H1 (cell line): ENCODE measurements around the gene DHDH. TPM values are rescaled to one million over a fixed set of nuclear protein-coding genes. Genes with fewer than 3 reads are reported as not detected.

Experiments used
- CTCF ChIA-PET: fragments of 300-600 bp; sonication (Branson Sonifier 250); formaldehyde crosslinking; loops from one replicate; lab custom pipeline; 2021; ENCODE audit not compliant: partially characterized antibody; lab: Charles Lee
- POLR2A ChIA-PET: fragments of 300-600 bp; sonication (Branson Sonifier 250); formaldehyde crosslinking; loops from one replicate; lab custom pipeline; 2021; ENCODE audit warnings: inconsistent platforms; ENCODE audit not compliant: partially characterized antibody; lab: Charles Lee
- DNase-seq, 2 experiments: peaks; one replicate each; pipeline versions ENCODE4 v3.0.0 to v3.0.0-alpha.2; 2010 to 2022; ENCODE audit warnings: low spot score in 2 of 2, low read depth in 1 of 2, mixed read lengths in 1 of 2
- FAIRE-seq: peaks from 2 replicates; lab custom pipeline; 2011; peaks lifted over from hg19 to GRCh38; lab: Jason Lieb, UNC
- H2AFZ ChIP-seq: 2 replicates; pipeline ENCODE4 v1.8.1; 2012; ENCODE audit warnings: low read length, inconsistent platforms
- H2AK5ac ChIP-seq: 2 replicates; pipeline ENCODE4 v1.6.1; 2013; ENCODE audit warnings: low read depth, low read length
- H2BK120ac ChIP-seq: replicated peaks from 2 replicates; pipeline ENCODE3; 2013; ENCODE audit warnings: low read depth, low read length, inconsistent platforms
- H2BK12ac ChIP-seq: 2 replicates; pipeline ENCODE4 v1.6.1; 2013; ENCODE audit warnings: low read depth, low read length
- H2BK15ac ChIP-seq: 2 replicates; pipeline ENCODE4 v1.6.1; 2013; ENCODE audit warnings: low read length
- H2BK20ac ChIP-seq: 2 replicates; pipeline ENCODE4 v1.6.1; 2013; ENCODE audit warnings: low read length
- H2BK5ac ChIP-seq: 2 replicates; pipeline ENCODE4 v1.6.1; 2013; ENCODE audit warnings: low read depth, low read length
- H3K14ac ChIP-seq: 2 replicates; pipeline ENCODE4 v1.6.1; 2013; ENCODE audit warnings: inconsistent platforms; ENCODE audit not compliant: insufficient read length
- H3K18ac ChIP-seq: 2 replicates; pipeline ENCODE4 v1.6.1; 2013; ENCODE audit warnings: low read length; ENCODE audit errors: extremely low read depth
- H3K23ac ChIP-seq: 2 replicates; pipeline ENCODE4 v1.6.1; 2013; ENCODE audit warnings: inconsistent platforms; ENCODE audit not compliant: insufficient read length
- H3K23me2 ChIP-seq: 2 replicates; pipeline ENCODE4 v1.6.1; 2013; ENCODE audit warnings: low read depth, low read length
- H3K27ac ChIP-seq: 2 replicates; pipeline ENCODE4 v1.6.1; 2011; ENCODE audit warnings: low read depth, low read length, inconsistent platforms
- H3K27me3 ChIP-seq, 4 experiments: replicated peaks in 1 of 4; 1 replicate in 1 of 4; 2 replicates in 3 of 4; pipeline versions ENCODE4 v1.6.1 to v1.8.1; 2011 to 2013; ENCODE audit warnings: low read length in 3 of 4, mild to moderate bottlenecking in 3 of 4, inconsistent platforms in 2 of 4, mixed read lengths in 2 of 4, moderate library complexity in 1 of 4; ENCODE audit not compliant: control insufficient read depth in 3 of 4, insufficient read depth in 3 of 4; ENCODE audit errors: extremely low read depth in 1 of 4
- H3K36me3 ChIP-seq, 4 experiments: 2 replicates each; pipeline versions ENCODE4 v1.6.1 to v1.8.1; 2011 to 2013; ENCODE audit warnings: mild to moderate bottlenecking in 4 of 4, low read length in 3 of 4, moderate library complexity in 2 of 4, control low read depth in 1 of 4, inconsistent platforms in 1 of 4; ENCODE audit not compliant: insufficient read depth in 4 of 4, control insufficient read depth in 2 of 4
- H3K4ac ChIP-seq: replicated peaks from 2 replicates; pipeline ENCODE3; 2013; ENCODE audit warnings: low read length, low read depth, mixed read lengths, inconsistent platforms; ENCODE audit not compliant: insufficient read length
- H3K4me1 ChIP-seq, 4 experiments: replicated peaks in 1 of 4; 1 replicate in 1 of 4; 2 replicates in 3 of 4; pipeline versions ENCODE4 v1.6.1 to v1.8.1; 2011 to 2013; ENCODE audit warnings: low read length in 3 of 4, inconsistent platforms in 2 of 4, mixed read lengths in 1 of 4; ENCODE audit not compliant: insufficient read depth in 4 of 4, control insufficient read depth in 3 of 4
- H3K4me2 ChIP-seq, 2 experiments: 2 replicates each; pipeline versions ENCODE4 v1.6.1 to v1.8.1; 2011 to 2013; ENCODE audit warnings: low read depth in 2 of 2, low read length in 2 of 2, control low read depth in 1 of 2, inconsistent platforms in 1 of 2, mild to moderate bottlenecking in 1 of 2; ENCODE audit not compliant: insufficient read depth in 1 of 2
- H3K4me3 ChIP-seq, 4 experiments: fragments of 200-600, 300-600 bp in 1 of 4; sonication (generic), shearing (Covaris generic), sonication (Bioruptor Twin) in 1 of 4; 2 replicates each; pipeline versions ENCODE4 v1.5.1 to v1.8.1; 2011 to 2016; ENCODE audit warnings: low read length in 4 of 4, low read depth in 3 of 4, control low read depth in 2 of 4, inconsistent platforms in 2 of 4, mild to moderate bottlenecking in 2 of 4, mixed read lengths in 1 of 4, moderate library complexity in 1 of 4; ENCODE audit not compliant: insufficient read depth in 2 of 4; ENCODE audit errors: extremely low read depth in 1 of 4
- H3K56ac ChIP-seq: replicated peaks from 2 replicates; pipeline ENCODE3; 2013; ENCODE audit warnings: low read depth, mild to moderate bottlenecking, mixed read lengths, low read length, inconsistent platforms; ENCODE audit not compliant: insufficient read length
- H3K79me1 ChIP-seq: 2 replicates; pipeline ENCODE4 v1.6.1; 2013; ENCODE audit warnings: low read depth, low read length, control low read depth
- H3K79me2 ChIP-seq, 2 experiments: 2 replicates each; pipeline versions ENCODE4 v1.6.1 to v1.8.1; 2012 to 2013; ENCODE audit warnings: low read length in 2 of 2, mild to moderate bottlenecking in 2 of 2, inconsistent platforms in 1 of 2; ENCODE audit not compliant: insufficient read depth in 2 of 2, control insufficient read depth in 1 of 2
- H3K9ac ChIP-seq, 4 experiments: replicated peaks in 1 of 4; 1 replicate in 1 of 4; 2 replicates in 3 of 4; pipeline versions ENCODE4 v1.6.1 to v1.8.1; 2011 to 2013; ENCODE audit warnings: low read depth in 3 of 4, low read length in 3 of 4, control low read depth in 2 of 4, mild to moderate bottlenecking in 2 of 4, moderate library complexity in 2 of 4, inconsistent platforms in 1 of 4; ENCODE audit errors: extremely low read depth in 1 of 4
- H3K9me3 ChIP-seq, 2 experiments: 2 replicates each; pipeline versions ENCODE4 v1.6.1 to v1.8.1; 2012 to 2013; ENCODE audit warnings: mild to moderate bottlenecking in 2 of 2, moderate library complexity in 2 of 2, control low read depth in 1 of 2, inconsistent platforms in 1 of 2, low read depth in 1 of 2, low read length in 1 of 2, mixed read lengths in 1 of 2; ENCODE audit not compliant: insufficient read depth in 2 of 2
- H4K20me1 ChIP-seq, 2 experiments: replicated peaks in 1 of 2; 2 replicates each; pipeline versions ENCODE3 to v1.8.1; 2011 to 2013; ENCODE audit warnings: inconsistent platforms in 2 of 2, low read length in 2 of 2, mild to moderate bottlenecking in 1 of 2; ENCODE audit not compliant: insufficient read depth in 2 of 2, control insufficient read depth in 1 of 2
- H4K5ac ChIP-seq: 2 replicates; pipeline ENCODE4 v1.6.1; 2013; ENCODE audit warnings: low read length, low read depth, mixed read lengths, inconsistent platforms; ENCODE audit not compliant: insufficient read length
- H4K8ac ChIP-seq: 2 replicates; pipeline ENCODE4 v1.8.0; 2013; ENCODE audit warnings: mild to moderate bottlenecking, moderate library complexity, low read length, inconsistent platforms; ENCODE audit not compliant: insufficient read depth; ENCODE audit errors: extremely low read depth
- H4K91ac ChIP-seq: replicated peaks from 2 replicates; pipeline ENCODE3; 2013; ENCODE audit warnings: low read length, mixed read lengths, inconsistent platforms; ENCODE audit not compliant: insufficient read length
- ASH2L ChIP-seq: fragments of 200-600, 300-600 bp; sonication (generic); IDR thresholded peaks from one replicate; pipeline ENCODE4 v1.7.1; 2017; ENCODE audit warnings: low read length
- CBX5 ChIP-seq: fragments of 300-800, 300-1000 bp; sonication (generic); IDR thresholded peaks from 2 replicates; pipeline ENCODE4 v1.7.1; 2016; ENCODE audit warnings: antibody characterized with exemption, low read length, low read depth
- CEBPB ChIP-seq: IDR thresholded peaks from 2 replicates; pipeline ENCODE4 v1.6.1; 2012; ENCODE audit warnings: low read depth, low read length
- CHD1 ChIP-seq: IDR thresholded peaks from 2 replicates; pipeline ENCODE4 v1.6.1; 2012; ENCODE audit warnings: low read depth, low read length, improper control_type of control experiment
- POLR2AphosphoS5 ChIP-seq: IDR thresholded peaks from 2 replicates; pipeline ENCODE4 v1.6.1; 2011; ENCODE audit warnings: low read depth, low read length
- SIN3A ChIP-seq, 2 experiments: IDR thresholded peaks in 1 of 2; conservative IDR thresholded peaks in 1 of 2; 2 replicates each; pipeline ENCODE4 v1.6.1; 2011 to 2012; ENCODE audit warnings: low read length in 2 of 2, improper control_type of control experiment in 1 of 2, low read depth in 1 of 2, mild to moderate bottlenecking in 1 of 2
- SP4 ChIP-seq: IDR thresholded peaks from 2 replicates; pipeline ENCODE4 v1.6.1; 2012; ENCODE audit warnings: low read length, inconsistent platforms
- TAF1 ChIP-seq: IDR thresholded peaks from 2 replicates; pipeline ENCODE4 v1.6.1; 2011; ENCODE audit warnings: mild to moderate bottlenecking, low read depth, low read length
- TCF12 ChIP-seq: IDR thresholded peaks from 2 replicates; pipeline ENCODE4 v1.6.1; 2011; ENCODE audit warnings: low read depth, mild to moderate bottlenecking, low read length
- WGBS, 2 experiments: shearing (Covaris generic) in 1 of 2; methylation state at CpG; one replicate each; pipeline versions ENCODE4 v1.1.6 to v1.1.7; 2013 to 2015; ENCODE audit warnings: low lambda C conversion rate in 2 of 2, mixed read lengths in 2 of 2, inconsistent platforms in 1 of 2, low coverage in 1 of 2, missing lambda C conversion rate in 1 of 2; ENCODE audit not compliant: insufficient replicate concordance in 2 of 2, insufficient coverage in 1 of 2, insufficient read length in 1 of 2; ENCODE audit errors: extremely low coverage in 1 of 2, missing lambda C conversion rate in 1 of 2; 5-methylcytosine and 5-hydroxymethylcytosine counted together
- long read RNA-seq, 2 experiments: library from RNA in 1 of 2; library from capped mRNA in 1 of 2; stranded (forward); transcript quantifications; one replicate each; pipeline ENCODE4 v2.0.0, GENCODE V29; 2021; ENCODE audit warnings: inconsistent platforms in 1 of 2
- polyA minus RNA-seq, 3 experiments: library from RNA; depleted of rRNA, polyadenylated mRNA; stranded (reverse); fragments of >200 nt; gene quantifications; 1 replicate in 2 of 3; 2 replicates in 1 of 3; pipeline ENCODE4 v1.2.3, GENCODE V29; 2011
- polyA plus RNA-seq, 7 experiments: library from polyadenylated mRNA; depleted of rRNA in 3 of 7; stranded (reverse) in 5 of 7; unstranded in 2 of 7; fragments of >200 nt in 5 of 7; fragments of 200-250 nt in 2 of 7; gene quantifications; 1 replicate in 5 of 7; 2 replicates in 1 of 7; 4 replicates in 1 of 7; pipeline versions ENCODE4 v1.2.1 to v1.2.3, GENCODE V29; 2011 to 2013; ENCODE audit warnings: missing spikeins in 2 of 7, mixed read lengths in 2 of 7
- total RNA-seq: library from RNA; stranded (reverse); fragmentation: NEBNext Ultra II Directional; extraction: Animal tissue kit (Norgen Biotek cat#: 25700); gene quantifications from 2 replicates; pipeline ENCODE4 v1.2.1, GENCODE V29; 2021
- TF ChIP-seq, protein P1 (sequence below): IDR thresholded peaks from 2 replicates; pipeline ENCODE4 v1.6.1; 2012; ENCODE audit warnings: inconsistent platforms

Gene DHDH
- total RNA-seq (2.2 and 2.7 TPM in 2 replicates), polyA plus RNA-seq (2011; rRNA removed) (2.8 and 2.9 TPM in 2 replicates), polyA minus RNA-seq (2011; rRNA and poly(A)+ RNA removed) (0.34 and 0.35 TPM in 2 replicates)
- polyA plus RNA-seq (2011; cell fraction: cytosol; rRNA removed): 2.7 TPM
- 3.1 TPM for polyA plus RNA-seq (2011; cell fraction: nucleus; rRNA removed)
- polyA plus RNA-seq (2012, experiment 1 of 2): 2.0 to 3.1 TPM (median 2.4 TPM) in 4 replicates
- 1.7 TPM for polyA plus RNA-seq (2012, experiment 2 of 2)
- polyA plus RNA-seq (2013, experiment 1 of 2): 1.2 TPM
- 1.2 TPM for polyA plus RNA-seq (2013, experiment 2 of 2)
- 1.8 TPM for polyA minus RNA-seq (2011; cell fraction: cytosol; rRNA and poly(A)+ RNA removed)
- polyA minus RNA-seq (2011; cell fraction: nucleus; rRNA and poly(A)+ RNA removed): 0.60 TPM
- long read RNA-seq, experiment 1, partial matches to known transcripts: 1 of 4 reads
- long read RNA-seq, experiment 1, other reads (novel, unspliced or antisense): 2 of 4 reads
- long read RNA-seq, experiment 2, partial matches to known transcripts: 0 of 1 reads
- long read RNA-seq, experiment 2, other reads (novel, unspliced or antisense): 1 of 1 reads

DNA sequence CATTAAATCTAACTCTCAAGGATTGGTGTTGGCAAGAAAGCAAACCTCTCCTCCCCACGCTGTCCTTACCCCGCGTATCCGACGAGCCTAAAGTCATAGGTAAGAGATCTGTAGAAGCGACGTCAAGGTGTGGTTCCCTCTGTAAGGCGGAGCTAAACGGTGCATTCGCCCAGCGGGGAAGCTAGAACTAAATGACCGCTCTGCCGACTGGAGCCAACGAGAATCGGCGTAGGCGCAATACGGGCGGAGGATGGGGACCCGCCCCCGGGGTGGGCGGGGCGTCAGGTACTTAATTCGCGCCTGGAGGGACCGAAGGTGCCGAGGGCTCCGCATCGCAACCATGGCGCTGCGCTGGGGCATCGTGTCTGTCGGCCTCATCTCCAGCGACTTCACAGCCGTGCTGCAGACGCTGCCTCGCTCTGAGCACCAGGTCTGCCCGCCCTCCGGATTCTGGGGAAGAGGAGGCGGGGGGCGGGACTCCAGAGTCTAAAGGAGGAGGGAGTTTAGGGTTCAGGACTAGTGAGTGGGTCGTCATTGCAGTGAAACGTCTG is at the start of gene DHDH:
Gene DHDH, plus strand, starts transcription at position 318 of the 551 bp plus-strand sequence. Its CDS starts 23 bp downstream, at position 341.
- ChIA-PET POLR2A (interaction anchor here (0.6 to 2.5 kb wide), 16 partner anchors 9 to 318 kb away, joined by 3 to 12 read pairs (median 4); partner anchors contain the start of genes FAM83E, FTL and PPP1R15A), CTCF (interaction anchor here (0.6 to 2.4 kb wide), 15 partner anchors 11 to 146 kb away, joined by 3 to 14 read pairs (median 4); partner anchors contain the start of genes GYS1 and RUVBL2)
- Histone ChIP-seq H2AFZ (peak within 1 kb of the TSS; percentile 85), H4K91ac (no peak within 1 kb of the TSS), H3K27me3 (peaks cover 0 to 14% (median 10%) of the 10 kb centered on the region in 4 experiments; a peak in 5 of 7 replicates), H4K20me1 (no peaks in the 10 kb centered on the region), H2AK5ac (no peak within 1 kb of the TSS), H4K5ac (peak within 1 kb of the TSS; percentile 76), H3K4me2 (peak within 1 kb of the TSS; percentile 80 to 84), H3K9ac (peak within 1 kb of the TSS in 1 of 4 experiments; percentile 14; a peak in 1 of 7 replicates), H3K23ac (no peak within 1 kb of the TSS), H3K18ac (peak within 1 kb of the TSS; percentile 80; the same call in 1 of the 2 replicates), H2BK12ac (no peak within 1 kb of the TSS; the same call in 1 of the 2 replicates), H2BK120ac (no peak within 1 kb of the TSS), H3K23me2 (no peaks in the 10 kb centered on the region; the same call in 1 of the 2 replicates), H3K56ac (no peak within 1 kb of the TSS), H3K4me1 (peaks cover 3 to 8% (median 6%) of the 10 kb centered on the region in 4 experiments; a peak in 6 of 7 replicates), H3K4me3 (peak within 1 kb of the TSS; percentile 2 to 58 (median 36); a peak in 7 of 8 replicates), H3K27ac (no peak within 1 kb of the TSS), H2BK15ac (no peak within 1 kb of the TSS), H3K9me3 (no peaks in the 10 kb centered on the region), H2BK20ac (no peak within 1 kb of the TSS), H3K36me3 (no peaks in the 10 kb centered on the region), H3K79me2 (no peaks in the 10 kb centered on the region), H2BK5ac (no peak within 1 kb of the TSS), H3K14ac (no peak within 1 kb of the TSS), H3K79me1 (no peaks in the 10 kb centered on the region; the same call in 1 of the 2 replicates), H4K8ac (peak within 1 kb of the TSS; percentile 93), H3K4ac (no peak within 1 kb of the TSS)
- FAIRE-seq (peak; percentile 84), DNase-seq (peak; percentile 92 to 97)
- WGBS, 2 experiments: 2% methylated on average over 43 of the region's 43 CpGs; no CpG with 5 or more reads in 1 of the 2 experiments
- no peak for TF ChIP-seq SIN3A (conservative IDR thresholded peaks at IDR 0.05 in 1 of 2, IDR thresholded peaks at IDR 0.05 in 1 of 2; ENCODE audit: low read depth in 1 of 2, low read length in 2 of 2)
- TF ChIP-seq POLR2AphosphoS5: peak; percentile 68; the same call in 1 of the 2 replicates
- TF ChIP-seq CEBPB: no peak
- no peak for TF ChIP-seq CBX5
- TF ChIP-seq, protein P1, sequence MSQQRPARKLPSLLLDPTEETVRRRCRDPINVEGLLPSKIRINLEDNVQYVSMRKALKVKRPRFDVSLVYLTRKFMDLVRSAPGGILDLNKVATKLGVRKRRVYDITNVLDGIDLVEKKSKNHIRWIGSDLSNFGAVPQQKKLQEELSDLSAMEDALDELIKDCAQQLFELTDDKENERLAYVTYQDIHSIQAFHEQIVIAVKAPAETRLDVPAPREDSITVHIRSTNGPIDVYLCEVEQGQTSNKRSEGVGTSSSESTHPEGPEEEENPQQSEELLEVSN: peak; percentile 75
- no peak for TF ChIP-seq CHD1
- peak; percentile 80 for TF ChIP-seq TAF1
- peak; percentile 51; the same call in 1 of the 2 replicates for TF ChIP-seq SP4
- no peak for TF ChIP-seq TCF12
- TF ChIP-seq ASH2L: peak; percentile 70
